Breast epithelium (tissue), 3 donors: Measurements from ENCODE around the gene TIMM44.

Experiments
- CTCF ChIP-seq, 3 donors: fragments of 450-650 bp; IDR thresholded peaks; one replicate each; pipeline ENCODE4 v1.5.1; 2016 to 2017; ENCODE audit warnings: antibody characterized with exemption in 3 of 3, mild to moderate bottlenecking in 3 of 3, moderate library complexity in 3 of 3
- POLR2A ChIP-seq: fragments of 450-650 bp; IDR thresholded peaks from one replicate; pipeline ENCODE4 v1.6.1; 2016; ENCODE audit warnings: antibody characterized with exemption, mild to moderate bottlenecking, moderate library complexity
- POLR2AphosphoS5 ChIP-seq, 3 donors: sonication (generic); formaldehyde crosslinking; IDR thresholded peaks; one replicate each; pipeline ENCODE4 v1.6.1; 2017; ENCODE audit warnings: antibody characterized with exemption in 3 of 3

GRCh38 chr19:7981661-7982060 is 38.2 kb upstream of the TIMM44 start:
- TF ChIP-seq CTCF (IDR thresholded peaks at IDR 0.05) (no peak), POLR2A (no peak), POLR2AphosphoS5 (IDR thresholded peaks at IDR 0.05) (no peak)
